Medulla oblongata (tissue), 1 donor: ENCODE measurements around the gene PANK2.
"Not testable (repeated sequence)": the region's sequence is repeated elsewhere in the genome, so short reads cannot be mapped to it uniquely, and the experiment has no call there.

Experiments
- DNase-seq: peaks from one replicate; pipeline ENCODE4 v3.0.0-alpha.2; 2015; ENCODE audit errors: extremely low spot score

Gene PANK2

GRCh38 chr20:3869839-3870634 lies 19.1 kb upstream of the PANK2 start:
- no peak for DNase-seq

DNA sequence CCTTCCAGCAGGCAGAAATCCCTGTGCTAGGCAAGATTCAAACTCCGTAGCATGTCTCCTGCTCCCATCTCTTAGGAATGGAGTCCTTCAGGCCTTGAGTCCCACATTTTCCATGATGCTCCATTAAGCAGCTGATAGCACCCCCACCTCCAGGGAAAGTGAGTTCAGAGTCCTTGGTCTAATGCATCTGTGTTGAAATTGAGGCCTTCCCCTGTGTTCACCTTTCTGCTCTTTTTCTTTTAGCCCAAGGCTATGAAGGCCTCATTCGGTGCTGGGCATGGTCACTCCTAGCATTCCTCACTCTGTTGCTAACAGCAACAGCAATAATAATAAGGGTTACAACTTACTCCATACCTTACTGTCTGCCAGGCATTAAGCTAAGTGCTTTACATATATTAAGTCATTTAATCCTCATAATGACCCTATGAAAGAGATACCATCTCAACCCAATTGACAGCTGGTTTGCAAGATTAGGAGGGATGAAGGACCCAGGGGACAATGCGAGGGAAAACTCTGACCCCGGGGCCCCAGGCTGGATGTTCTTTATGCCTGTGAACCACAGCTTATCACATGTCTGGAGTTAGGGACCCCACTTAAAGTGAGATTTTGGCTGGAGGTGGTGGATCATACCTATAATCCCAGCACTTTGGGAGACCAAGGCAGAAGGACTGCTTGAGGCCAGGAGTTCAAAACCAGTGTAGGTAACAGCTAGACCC lies 17.5 kb upstream of the PANK2 start:
- DNase-seq, result no peak

GRCh38 chr20:3873507-3873906 lies 15.7 kb upstream of the PANK2 start:
- DNase-seq, result no peak

- DNase-seq, result no peak
Measured at GRCh38 chr20:3874194-3874844, 14.9 kb upstream of the PANK2 start.

DNA sequence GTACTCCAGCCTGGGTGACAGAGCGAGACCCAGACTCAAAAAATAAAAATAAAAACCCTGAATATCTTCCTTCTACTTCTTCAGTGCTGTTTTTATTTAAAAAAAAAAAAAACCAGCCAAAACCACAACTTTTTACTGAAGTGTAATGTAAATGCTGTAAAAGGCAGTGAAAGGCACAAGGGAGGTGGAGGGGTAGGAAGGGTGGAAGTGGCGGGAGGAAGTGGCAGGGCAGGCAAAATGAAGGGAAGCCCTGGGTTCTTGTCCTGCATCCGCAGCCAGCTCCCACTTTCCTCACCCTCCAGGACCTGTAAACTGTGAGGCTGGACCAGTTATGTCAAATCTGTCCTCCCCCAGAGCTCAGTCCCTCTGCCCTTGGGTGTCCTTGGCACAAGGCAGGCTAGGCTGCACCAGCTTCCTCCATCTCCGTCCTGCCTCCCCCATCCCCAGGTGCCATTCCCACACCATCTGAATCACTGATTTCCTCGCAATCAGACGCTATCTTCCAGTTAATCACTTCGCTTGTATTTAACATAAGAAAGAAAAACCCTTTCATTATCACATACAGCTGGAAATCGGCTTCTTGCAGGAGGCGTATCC lies 13.7 kb upstream of the PANK2 start:
- no peak for DNase-seq

DNA sequence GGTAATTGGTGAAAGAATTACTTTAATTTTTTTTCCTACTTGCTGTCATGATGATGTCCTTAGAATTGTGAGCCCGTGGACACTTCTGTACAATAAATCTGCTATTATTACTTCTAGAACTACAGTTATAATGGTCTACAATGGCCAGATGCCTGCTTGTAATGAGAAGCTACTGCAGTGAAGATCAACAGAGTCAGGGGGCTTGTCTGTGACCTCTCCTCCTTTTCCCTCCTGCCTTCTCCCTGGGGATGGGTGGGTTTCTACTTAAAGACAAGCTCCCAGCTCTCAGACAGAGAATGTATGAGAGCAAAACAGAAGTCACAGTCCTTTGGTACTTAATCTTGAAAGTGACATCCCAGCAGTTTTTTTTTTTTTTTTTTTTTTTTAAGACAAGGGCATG lies 13.2 kb upstream of the PANK2 start:
- DNase-seq, result no peak

- no peak for DNase-seq
Measured at GRCh38 chr20:3876676-3877075, 12.5 kb upstream of the PANK2 start.

DNA sequence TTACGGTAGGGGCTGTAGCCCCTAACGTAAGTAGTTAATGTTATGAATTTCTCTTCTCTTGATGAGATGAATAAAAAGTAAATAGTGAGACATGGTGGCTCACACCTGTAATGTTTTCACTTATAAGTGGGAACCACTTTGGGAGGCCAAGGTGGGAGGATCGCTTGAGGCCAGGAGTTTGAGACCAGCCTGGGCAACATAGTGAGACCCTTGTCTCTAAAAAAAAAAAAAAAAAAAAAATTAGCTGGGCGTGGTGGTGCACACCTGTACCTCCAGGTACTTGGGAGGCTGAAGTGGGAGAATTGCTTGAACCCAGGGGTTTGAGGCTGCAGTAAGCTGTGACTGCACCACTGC lies 10.3 kb upstream of the PANK2 start:
- not testable (repeated sequence) for DNase-seq

GRCh38 chr20:3885715-3886114 lies 3.5 kb upstream of the PANK2 start:
- DNase-seq, result peak; percentile 25

- DNase-seq, result no peak
Measured at GRCh38 chr20:3887876-3888620, 1.1 kb upstream of the PANK2 start.

DNA sequence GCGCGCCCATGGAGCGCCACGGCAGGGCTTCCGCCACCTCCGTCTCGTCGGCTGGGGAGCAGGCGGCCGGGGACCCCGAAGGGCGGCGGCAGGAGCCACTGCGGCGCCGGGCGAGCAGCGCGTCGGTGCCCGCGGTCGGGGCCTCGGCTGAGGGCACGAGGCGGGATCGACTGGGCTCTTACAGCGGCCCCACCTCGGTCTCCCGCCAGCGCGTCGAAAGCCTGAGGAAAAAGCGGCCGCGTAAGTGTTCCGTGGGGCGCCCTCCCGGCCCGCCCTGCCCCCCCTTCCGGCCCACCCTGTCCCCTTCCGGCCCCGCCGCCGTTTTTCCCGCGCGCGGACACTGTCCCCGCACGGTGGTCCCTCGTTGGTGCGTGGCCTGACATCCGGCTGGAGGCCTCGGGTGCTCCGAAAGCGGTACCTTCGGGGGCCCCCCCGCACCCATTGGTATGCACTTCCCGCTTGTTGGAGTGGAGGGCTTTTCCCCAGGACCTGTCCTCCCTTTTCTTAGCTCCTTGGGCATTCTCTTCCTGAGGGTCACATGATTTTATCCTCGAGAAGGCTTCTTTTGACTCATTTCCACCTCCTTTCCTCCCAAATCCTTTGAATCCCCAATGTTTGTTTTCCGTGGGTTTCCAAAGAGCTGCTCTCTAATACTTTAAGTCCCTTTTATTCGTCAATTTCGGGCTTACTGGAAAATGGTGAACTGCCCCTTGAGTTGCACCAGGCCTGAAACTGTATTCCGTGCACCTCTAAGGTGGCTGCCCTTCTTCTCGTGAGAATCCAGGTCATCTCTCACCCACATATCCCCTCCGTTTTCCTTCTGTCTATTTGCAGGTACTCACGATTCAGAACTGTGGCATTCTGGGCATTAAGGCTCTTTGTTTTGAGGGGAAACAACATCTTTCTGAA lies 556 bp downstream of the PANK2 start:
- peak; percentile 50 for DNase-seq

GRCh38 chr20:3890398-3890751 lies 1.2 kb downstream of the PANK2 start:
- DNase-seq, result no peak

DNA sequence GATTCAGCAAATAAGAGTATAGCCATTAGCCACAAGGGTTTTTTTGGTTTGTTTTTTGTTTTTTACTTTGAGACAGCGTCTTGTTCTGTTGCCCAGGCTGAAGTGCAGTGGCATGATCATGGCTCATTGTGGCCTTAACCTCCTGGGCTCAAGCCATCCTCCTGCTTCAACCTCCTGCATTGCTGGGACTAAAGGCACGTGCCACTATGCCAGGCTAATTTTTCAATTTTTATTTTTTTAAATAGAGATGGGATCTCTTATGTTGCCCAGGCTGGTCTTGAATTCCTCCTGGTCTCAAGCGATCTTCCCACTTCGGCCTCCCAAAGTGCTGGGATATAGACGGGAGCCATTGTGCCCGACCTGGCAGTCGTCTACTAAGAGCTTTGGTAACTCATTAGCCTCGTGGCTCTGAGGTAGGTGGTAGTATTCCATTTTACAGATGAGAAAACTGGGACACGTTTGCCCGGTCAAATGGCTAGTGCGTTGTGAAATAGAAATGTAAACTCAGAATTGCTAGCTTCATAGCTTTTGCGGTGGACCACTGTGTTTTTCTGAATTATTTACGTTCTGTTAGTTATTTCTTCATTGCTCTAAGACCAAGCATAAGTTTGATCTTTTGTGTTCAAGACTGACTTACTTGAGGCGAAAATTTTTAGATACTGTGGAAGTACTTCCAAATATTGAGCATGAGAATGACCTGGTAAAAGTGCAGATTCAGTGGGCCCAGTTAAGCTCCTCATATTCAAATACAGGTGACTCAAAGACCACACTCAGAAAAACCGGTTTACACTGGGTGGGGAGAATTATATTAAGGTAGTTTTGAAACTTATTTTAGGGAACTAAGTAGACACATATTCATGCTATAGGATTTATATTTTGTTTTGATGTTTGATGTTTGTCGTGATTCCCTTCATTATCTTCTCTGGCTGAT lies 2.1 kb downstream of the PANK2 start:
- no peak for DNase-seq

DNA sequence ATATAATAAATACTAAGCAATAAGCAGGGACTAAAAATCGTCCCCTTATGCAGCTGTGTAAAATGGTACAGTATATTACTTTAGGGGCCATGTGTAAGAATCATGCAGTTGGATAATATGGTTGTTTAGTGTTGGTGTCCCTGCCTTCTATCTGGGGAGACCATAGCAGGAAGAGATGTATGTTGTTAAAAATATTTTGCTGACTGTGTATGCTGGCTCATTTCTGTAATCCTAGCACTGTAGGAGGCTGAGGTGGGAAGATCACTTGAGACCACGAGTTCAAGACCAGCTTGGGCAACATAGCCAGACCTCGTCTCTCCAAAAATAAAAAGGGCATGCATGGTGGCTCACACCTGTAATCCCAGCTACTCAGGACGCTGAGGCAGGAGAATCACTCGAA lies 5.6 kb downstream of the PANK2 start:
- no peak for DNase-seq

- no peak for DNase-seq
Measured at GRCh38 chr20:3896302-3896701, 7.1 kb downstream of the PANK2 start.

DNA sequence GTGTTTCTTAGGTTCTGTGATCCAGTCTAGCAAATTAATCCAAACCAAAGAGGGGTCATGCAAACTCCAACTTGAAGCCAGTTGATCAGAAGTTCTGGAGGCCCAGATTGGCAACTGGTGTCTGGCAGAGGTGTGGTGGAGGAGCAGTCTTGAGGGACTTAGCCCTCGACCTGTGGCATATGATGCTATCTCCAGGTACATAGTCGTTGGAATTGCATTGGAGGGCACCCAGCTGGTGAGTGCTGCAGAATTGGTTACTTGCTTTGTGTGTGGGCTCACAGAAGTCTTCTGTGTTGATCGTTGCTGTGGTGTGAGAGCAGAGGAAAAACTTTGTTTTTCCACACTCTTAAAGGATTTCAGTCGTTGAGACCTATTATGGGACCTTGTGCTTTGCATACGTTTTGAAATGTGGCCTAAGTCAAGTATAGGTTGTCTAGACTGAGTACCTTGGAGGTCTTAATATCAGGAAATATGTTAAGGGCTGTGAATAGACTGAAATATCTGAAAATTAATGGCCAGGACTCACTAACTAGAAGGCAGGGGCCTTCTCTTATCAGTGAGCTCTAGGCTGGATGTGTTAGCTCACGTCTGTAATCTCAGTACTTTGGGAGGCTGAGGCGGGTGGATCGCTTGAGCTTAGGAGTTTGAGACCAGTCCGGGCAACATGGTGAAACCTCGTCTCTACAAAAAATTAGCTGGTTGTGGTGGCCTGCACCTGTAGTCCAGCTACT lies 7.8 kb downstream of the PANK2 start:
- no peak for DNase-seq

- DNase-seq, result not testable (repeated sequence)
Measured at GRCh38 chr20:3898181-3898580, 9.0 kb downstream of the PANK2 start.

GRCh38 chr20:3898639-3899038 lies 9.5 kb downstream of the PANK2 start:
- no peak for DNase-seq

- no peak for DNase-seq
Measured at GRCh38 chr20:3900187-3900604, 11.0 kb downstream of the PANK2 start.
